SK-N-SH (cell line): ENCODE results near the gene PCBP4. TPM values are rescaled to one million over a fixed set of nuclear protein-coding genes. Genes with fewer than 3 reads are reported as not detected.

Source experiments
- CTCF ChIA-PET: fragments of 300-600, 350-600 bp; formaldehyde crosslinking; extraction: SDS; loops from one replicate; lab custom pipeline; 2021; lab: Yijun Ruan, JAX
- POLR2A ChIA-PET: fragments of 350-600 bp; sonication (Branson Sonifier 250); formaldehyde crosslinking; extraction: SDS; loops from one replicate; lab custom pipeline; 2020; ENCODE audit warnings: antibody characterized with exemption, inconsistent platforms; lab: Yijun Ruan, JAX
- DNase-seq: peaks from one replicate; pipeline ENCODE4 v3.0.0; 2012
- H2AFZ ChIP-seq: fragments of 200-600 bp; sonication (generic); 2 replicates; pipeline ENCODE4 v1.8.1; 2016; ENCODE audit warnings: antibody characterized with exemption, mild to moderate bottlenecking, low read depth
- H3F3A ChIP-seq: fragments of 200-600 bp; sonication (generic); replicated peaks from 2 replicates; pipeline ENCODE3; 2016; ENCODE audit warnings: antibody characterized with exemption, mild to moderate bottlenecking; ENCODE audit not compliant: insufficient read depth
- H3K27ac ChIP-seq, 2 experiments: fragments of 200-500 bp in 1 of 2; fragments of 200-600 bp in 1 of 2; sonication (Bioruptor generic) in 1 of 2; sonication (generic), shearing (Covaris generic) in 1 of 2; 2 replicates each; pipeline versions ENCODE4 v1.5.1 to v1.6.1; 2014 to 2016; ENCODE audit warnings: low read depth in 2 of 2, inconsistent platforms in 1 of 2, low read length in 1 of 2, mild to moderate bottlenecking in 1 of 2, mixed read lengths in 1 of 2
- H3K27me3 ChIP-seq: fragments of 200-600 bp; sonication (generic), shearing (Covaris generic); 2 replicates; pipeline ENCODE4 v1.6.1; 2016; ENCODE audit warnings: mixed run types; ENCODE audit not compliant: insufficient read depth
- H3K36me3 ChIP-seq, 2 experiments: fragments of 200-500 bp in 1 of 2; fragments of 200-600 bp in 1 of 2; sonication (Bioruptor generic) in 1 of 2; sonication (generic) in 1 of 2; replicated peaks in 1 of 2; 2 replicates each; pipeline versions ENCODE3 to v1.5.1; 2014 to 2016; ENCODE audit warnings: low read length in 1 of 2, mild to moderate bottlenecking in 1 of 2; ENCODE audit not compliant: insufficient read depth in 2 of 2, control insufficient read depth in 1 of 2
- H3K4me1 ChIP-seq, 2 experiments: fragments of 200-500 bp in 1 of 2; fragments of 200-600 bp in 1 of 2; sonication (Bioruptor generic) in 1 of 2; sonication (generic), shearing (Covaris generic) in 1 of 2; 2 replicates each; pipeline versions ENCODE4 v1.5.1 to v1.6.1; 2014 to 2016; ENCODE audit warnings: low read depth in 1 of 2, low read length in 1 of 2, mixed run types in 1 of 2; ENCODE audit not compliant: insufficient read depth in 2 of 2, control insufficient read depth in 1 of 2
- H3K4me2 ChIP-seq: fragments of 200-600 bp; sonication (generic), shearing (Covaris generic); 2 replicates; pipeline ENCODE4 v1.6.1; 2017; ENCODE audit warnings: mixed run types
- H3K4me3 ChIP-seq, 2 experiments: fragments of 200-500 bp in 1 of 2; fragments of 200-600 bp in 1 of 2; sonication (Bioruptor generic) in 1 of 2; sonication (generic), shearing (Covaris generic) in 1 of 2; 2 replicates each; pipeline versions ENCODE4 v1.5.1 to v1.8.1; 2014 to 2016; ENCODE audit warnings: low read depth in 2 of 2, inconsistent platforms in 1 of 2, low read length in 1 of 2, mild to moderate bottlenecking in 1 of 2, mixed read lengths in 1 of 2, moderate library complexity in 1 of 2
- H3K79me2 ChIP-seq: fragments of 200-600 bp; sonication (generic); 2 replicates; pipeline ENCODE4 v1.8.1; 2017; ENCODE audit warnings: mild to moderate bottlenecking; ENCODE audit not compliant: insufficient read depth
- H3K9ac ChIP-seq: fragments of 200-600 bp; sonication (generic); 2 replicates; pipeline ENCODE4 v1.6.1; 2017; ENCODE audit warnings: mixed run types
- H3K9me2 ChIP-seq: fragments of 200-600 bp; sonication (generic); 2 replicates; pipeline ENCODE4 v1.6.1; 2017; ENCODE audit warnings: mixed run types
- H3K9me3 ChIP-seq: fragments of 200-600 bp; sonication (generic); 2 replicates; pipeline ENCODE4 v1.6.1; 2017; ENCODE audit warnings: mixed run types, mild to moderate bottlenecking, moderate library complexity
- H4K20me1 ChIP-seq: fragments of 200-600 bp; sonication (generic); 2 replicates; pipeline ENCODE4 v1.6.1; 2017; ENCODE audit warnings: mild to moderate bottlenecking, mixed run types; ENCODE audit not compliant: insufficient read depth
- ELF1 ChIP-seq: IDR thresholded peaks from 2 replicates; pipeline ENCODE4 v1.4.0; 2012
- EP300 ChIP-seq, 2 experiments: IDR thresholded peaks; 2 replicates each; pipeline versions ENCODE4 v1.4.0 to v1.6.1; 2012; ENCODE audit warnings: borderline replicate concordance in 1 of 2, low read depth in 1 of 2, low read length in 1 of 2
- EZH2phosphoT487 ChIP-seq: fragments of 200-600 bp; sonication (generic); IDR thresholded peaks from 2 replicates; pipeline ENCODE4 v1.6.1; 2017; ENCODE audit warnings: low read depth, mixed run types, mild to moderate bottlenecking, antibody characterized with exemption, moderate library complexity, borderline replicate concordance
- FOSL2 ChIP-seq: IDR thresholded peaks from 2 replicates; pipeline ENCODE4 v1.4.0; 2012; ENCODE audit warnings: low read depth, mild to moderate bottlenecking, moderate library complexity, borderline replicate concordance
- FOXJ3 ChIP-seq: sonication (generic); formaldehyde crosslinking; IDR thresholded peaks from 2 replicates; pipeline ENCODE4 v1.5.1; 2020; ENCODE audit warnings: mild to moderate bottlenecking, missing genetic modification reagents
- GABPA ChIP-seq: IDR thresholded peaks from 2 replicates; pipeline ENCODE4 v1.4.0; 2012; ENCODE audit warnings: low read depth, mild to moderate bottlenecking
- JUND ChIP-seq: IDR thresholded peaks from 2 replicates; pipeline ENCODE4 v1.4.0; 2012
- MEF2A ChIP-seq: IDR thresholded peaks from 2 replicates; pipeline ENCODE4 v1.4.0; 2012; ENCODE audit warnings: low read depth, borderline replicate concordance
- MXI1 ChIP-seq: IDR thresholded peaks from 2 replicates; pipeline ENCODE4 v1.6.1; 2012; ENCODE audit warnings: mild to moderate bottlenecking, low read depth, low read length, improper control_type of control experiment
- NFIC ChIP-seq: IDR thresholded peaks from 2 replicates; pipeline ENCODE4 v1.4.0; 2012; ENCODE audit warnings: borderline replicate concordance
- NRF1 ChIP-seq: IDR thresholded peaks from 2 replicates; pipeline ENCODE4 v1.6.1; 2012; ENCODE audit warnings: low read depth, mild to moderate bottlenecking, low read length
- PBX3 ChIP-seq: IDR thresholded peaks from 2 replicates; pipeline ENCODE4; 2012
- RCOR1 ChIP-seq: fragments of 150-350 bp; IDR thresholded peaks from 2 replicates; pipeline ENCODE4 v1.6.1; 2017; ENCODE audit warnings: antibody characterized with exemption, low read length
- RXRA ChIP-seq: IDR thresholded peaks from 2 replicates; pipeline ENCODE4 v1.4.0; 2012; ENCODE audit warnings: low read depth, mild to moderate bottlenecking, borderline replicate concordance
- SIN3A ChIP-seq: IDR thresholded peaks from 2 replicates; pipeline ENCODE4 v1.6.1; 2012; ENCODE audit warnings: low read depth, mild to moderate bottlenecking, low read length, moderate library complexity, borderline replicate concordance
- SMC3 ChIP-seq: IDR thresholded peaks from 2 replicates; pipeline ENCODE4 v1.6.1; 2012; ENCODE audit warnings: low read depth, low read length, improper control_type of control experiment
- TCF12 ChIP-seq: IDR thresholded peaks from 2 replicates; pipeline ENCODE4 v1.4.0; 2012
- YY1 ChIP-seq: IDR thresholded peaks from 2 replicates; pipeline ENCODE4 v1.4.0; 2012; ENCODE audit warnings: low read depth, mild to moderate bottlenecking
- ZBTB33 ChIP-seq: IDR thresholded peaks from 2 replicates; pipeline ENCODE4 v1.4.0; 2012; ENCODE audit warnings: low read depth, borderline replicate concordance
- WGBS: methylation state at CpG from one replicate; pipeline ENCODE4 v1.1.6; 2017; ENCODE audit warnings: low lambda C conversion rate; 5-methylcytosine and 5-hydroxymethylcytosine counted together
- polyA plus RNA-seq, 3 experiments: library from polyadenylated mRNA; depleted of rRNA; stranded (reverse); fragments of >200 nt; gene quantifications; 2 replicates each; pipeline ENCODE4 v1.2.3, GENCODE V29; 2012
- TF ChIP-seq, protein P1 (sequence below): fragments of 150-350 bp; IDR thresholded peaks from 2 replicates; pipeline ENCODE4 v1.6.1; 2017; ENCODE audit warnings: antibody characterized with exemption, low read length, low read depth, borderline replicate concordance
- TF ChIP-seq, protein P2 (sequence below): IDR thresholded peaks from 2 replicates; pipeline ENCODE4 v1.4.0; 2012; ENCODE audit warnings: low read depth, borderline replicate concordance

The PCBP4 gene
- polyA plus RNA-seq, 1 of the 3 experiments (the other 2 are of a cell fraction) = 97.4 TPM

- Histone ChIP-seq H3K9ac (no peak overlapping the region), H3K4me1 (peaks cover 0 to 6% of the 10 kb centered on the region in 2 experiments; a peak in 1 of 4 replicates), H3K9me2 (no peaks in the 10 kb centered on the region), H3K9me3 (no peaks in the 10 kb centered on the region), H3K36me3 (peaks cover 0 to 60% of the 10 kb centered on the region in 2 experiments), H3K79me2 (peaks cover 33% of the 10 kb centered on the region), H3K27ac (no peak overlapping the region), H3K4me3 (no peak overlapping the region), H3F3A (no peaks in the 10 kb centered on the region), H4K20me1 (0 out of 2 replicates have a peak, but pooled peaks cover 6% of the 10 kb centered on the region), H3K4me2 (no peak overlapping the region), H3K27me3 (no peaks in the 10 kb centered on the region), H2AFZ (no peak overlapping the region)
- WGBS = 93% methylated on average over 3 of the region's 9 CpGs
- ChIA-PET CTCF (interaction anchor here (1.5 kb wide), 1 partner anchor 137 kb away, joined by 4 read pairs; no protein-coding TSS in a partner anchor), POLR2A (no interaction called here)
- no peak for DNase-seq
- TF ChIP-seq MXI1 (no peak), SIN3A (no peak), SMC3 (no peak), MEF2A (no peak), FOXJ3 (no peak), ELF1 (no peak)
- TF ChIP-seq, protein P1, sequence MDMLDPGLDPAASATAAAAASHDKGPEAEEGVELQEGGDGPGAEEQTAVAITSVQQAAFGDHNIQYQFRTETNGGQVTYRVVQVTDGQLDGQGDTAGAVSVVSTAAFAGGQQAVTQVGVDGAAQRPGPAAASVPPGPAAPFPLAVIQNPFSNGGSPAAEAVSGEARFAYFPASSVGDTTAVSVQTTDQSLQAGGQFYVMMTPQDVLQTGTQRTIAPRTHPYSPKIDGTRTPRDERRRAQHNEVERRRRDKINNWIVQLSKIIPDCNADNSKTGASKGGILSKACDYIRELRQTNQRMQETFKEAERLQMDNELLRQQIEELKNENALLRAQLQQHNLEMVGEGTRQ = no peak
Observed at GRCh38 chr3:51937014-51937413, 30.2 kb downstream of the PCBP4 start.

DNA sequence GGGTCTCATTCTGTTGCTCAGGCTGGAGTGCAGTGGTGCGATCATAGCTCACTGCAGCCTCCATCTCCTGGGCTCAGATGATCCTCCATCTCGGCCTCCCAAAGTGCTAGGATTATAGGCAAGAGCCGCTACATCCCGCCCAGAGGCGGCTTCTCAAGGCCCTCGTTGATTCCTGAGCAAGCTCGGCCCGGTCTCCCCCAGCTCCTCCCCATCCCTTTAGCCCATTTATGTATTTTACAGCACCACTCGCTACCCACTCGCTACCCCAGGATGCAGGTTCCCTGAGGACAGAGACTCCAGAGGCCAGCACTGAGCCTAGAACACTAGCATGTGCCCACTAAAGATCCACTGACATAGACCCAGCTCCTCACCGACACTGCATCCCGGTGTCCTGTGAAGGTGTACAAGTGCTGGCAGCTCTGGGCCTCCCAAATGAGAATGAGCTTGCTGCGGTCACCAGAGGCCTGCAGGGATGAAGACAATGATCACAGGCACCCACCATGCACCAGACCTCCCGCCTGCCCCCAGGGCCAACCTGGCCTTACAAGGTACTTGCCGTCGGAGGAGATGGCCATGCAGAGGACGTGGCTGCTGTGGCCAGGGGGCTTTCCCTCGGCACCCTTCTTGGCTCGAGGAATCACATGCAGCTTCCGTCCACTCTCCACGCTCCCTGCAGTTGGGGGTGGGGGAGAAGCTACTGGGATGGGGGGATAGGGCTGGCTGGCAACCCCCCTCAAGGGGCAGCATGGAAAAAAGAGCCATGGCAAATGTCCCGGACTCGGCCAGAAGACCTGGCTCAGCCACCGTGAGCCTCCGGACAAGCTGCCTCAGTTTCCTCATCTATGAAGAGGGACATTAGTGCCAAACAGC lies 31.1 kb downstream of the PCBP4 start:
- Histone ChIP-seq H3K27ac (no peak overlapping the region), H3K9me3 (no peaks in the 10 kb centered on the region), H3K36me3 (peaks cover 0 to 60% of the 10 kb centered on the region in 2 experiments), H4K20me1 (0 out of 2 replicates have a peak, but pooled peaks cover 6% of the 10 kb centered on the region), H3F3A (no peaks in the 10 kb centered on the region), H3K4me1 (peaks cover 0 to 4% of the 10 kb centered on the region in 2 experiments; a peak in 1 of 4 replicates), H3K4me3 (no peak overlapping the region)
- CTCF ChIA-PET = interaction anchor here (1.5 kb wide), 2 partner anchors 46 to 136 kb away, joined by 4 to 5 read pairs; no protein-coding TSS in a partner anchor
- 97% methylated on average over 20 of the region's 25 CpGs for WGBS
- no peak for DNase-seq
- TF ChIP-seq JUND (no peak), EP300 (IDR thresholded peaks at IDR 0.05; ENCODE audit: borderline replicate concordance in 1 of 2, low read depth in 1 of 2, low read length in 1 of 2) (no peak), MEF2A (no peak), GABPA (no peak), PBX3 (no peak), YY1 (no peak), RCOR1 (no peak), SMC3 (no peak), FOXJ3 (no peak), NFIC (no peak), TCF12 (no peak), SIN3A (no peak), EZH2phosphoT487 (no peak), NRF1 (no peak), ZBTB33 (no peak), RXRA (no peak), FOSL2 (no peak)
- TF ChIP-seq, protein P2, sequence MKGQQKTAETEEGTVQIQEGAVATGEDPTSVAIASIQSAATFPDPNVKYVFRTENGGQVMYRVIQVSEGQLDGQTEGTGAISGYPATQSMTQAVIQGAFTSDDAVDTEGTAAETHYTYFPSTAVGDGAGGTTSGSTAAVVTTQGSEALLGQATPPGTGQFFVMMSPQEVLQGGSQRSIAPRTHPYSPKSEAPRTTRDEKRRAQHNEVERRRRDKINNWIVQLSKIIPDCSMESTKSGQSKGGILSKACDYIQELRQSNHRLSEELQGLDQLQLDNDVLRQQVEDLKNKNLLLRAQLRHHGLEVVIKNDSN = no peak
- TF ChIP-seq, all 33 proteins: peak for 0
- Histone ChIP-seq H3K4me2 (no peak overlapping the region), H3K79me2 (peaks cover 28% of the 10 kb centered on the region), H2AFZ (no peak overlapping the region), H3K27me3 (no peaks in the 10 kb centered on the region), H3K9me2 (no peaks in the 10 kb centered on the region), H3K9ac (no peak overlapping the region)
- POLR2A ChIA-PET = no interaction called here
